Neural cell (in vitro differentiated cells): ENCODE results near the gene CFAP45. TPM values are rescaled to one million over a fixed set of nuclear protein-coding genes. Genes with fewer than 3 reads are reported as not detected.

Experiments used
- H2AFZ ChIP-seq: fragments of 200-600, 300-800 bp; sonication (generic), shearing (Covaris generic); 2 replicates; pipeline ENCODE4 v1.6.0; 2014; ENCODE audit warnings: low read depth, mild to moderate bottlenecking, antibody characterized with exemption, low read length, moderate library complexity
- H3F3A ChIP-seq: fragments of 200-600 bp; shearing (Covaris generic); 2 replicates; pipeline ENCODE4 v1.6.1; 2016; ENCODE audit warnings: mild to moderate bottlenecking, moderate library complexity, mixed read lengths, antibody characterized with exemption, low read length; ENCODE audit not compliant: insufficient read depth, poor library complexity, severe bottlenecking
- H3K27ac ChIP-seq: fragments of 200-600, 300-800 bp; sonication (generic), shearing (Covaris generic); 2 replicates; pipeline ENCODE4 v1.5.1; 2014; ENCODE audit warnings: mild to moderate bottlenecking, low read length, moderate library complexity
- H3K27me3 ChIP-seq: fragments of 300-800, 200-600 bp; sonication (generic), shearing (Covaris generic); 2 replicates; pipeline ENCODE4 v1.6.0; 2014; ENCODE audit warnings: mild to moderate bottlenecking, low read depth, low read length, moderate library complexity; ENCODE audit not compliant: insufficient read depth
- H3K36me3 ChIP-seq: fragments of 300-800, 200-600 bp; sonication (generic), shearing (Covaris generic); 2 replicates; pipeline ENCODE4 v1.5.1; 2014; ENCODE audit warnings: mild to moderate bottlenecking, antibody characterized with exemption, low read length, moderate library complexity; ENCODE audit not compliant: insufficient read depth
- H3K4me2 ChIP-seq: fragments of 300-800, 200-600 bp; sonication (generic), shearing (Covaris generic); 2 replicates; pipeline ENCODE4 v1.6.0; 2014; ENCODE audit warnings: mild to moderate bottlenecking, low read length
- H3K4me3 ChIP-seq: fragments of 300-800, 200-600 bp; sonication (generic), shearing (Covaris generic); 2 replicates; pipeline ENCODE4 v1.5.1; 2014; ENCODE audit warnings: mild to moderate bottlenecking, low read length, moderate library complexity
- H3K79me2 ChIP-seq: fragments of 200-600 bp; shearing (Covaris generic); replicated peaks from 2 replicates; pipeline ENCODE4 v1.6.0; 2014; ENCODE audit warnings: mild to moderate bottlenecking, low read length, moderate library complexity; ENCODE audit not compliant: insufficient read depth
- H3K9ac ChIP-seq: fragments of 300-800, 200-600 bp; sonication (generic), shearing (Covaris generic); 2 replicates; pipeline ENCODE4 v1.6.1; 2016; ENCODE audit warnings: mild to moderate bottlenecking, low read length, mixed read lengths
- H3K9me2 ChIP-seq: fragments of 200-600 bp; shearing (Covaris generic); 2 replicates; pipeline ENCODE4 v1.6.1; 2016; ENCODE audit warnings: mild to moderate bottlenecking, low read length, mixed read lengths; ENCODE audit not compliant: insufficient read depth
- H3K9me3 ChIP-seq: fragments of 200-600, 300-800 bp; sonication (generic), shearing (Covaris generic); 2 replicates; pipeline ENCODE4 v1.6.1; 2016; ENCODE audit warnings: mild to moderate bottlenecking, mixed run types, low read length, moderate library complexity, mixed read lengths
- H4K20me1 ChIP-seq: fragments of 200-600 bp; shearing (Covaris generic); 2 replicates; pipeline ENCODE4 v1.6.1; 2016; ENCODE audit warnings: mild to moderate bottlenecking, mixed run types; ENCODE audit not compliant: insufficient read depth
- EP300 ChIP-seq: fragments of 450-650 bp; conservative IDR thresholded peaks from 2 replicates; pipeline ENCODE4 v1.6.1; 2014; ENCODE audit warnings: antibody characterized with exemption, mild to moderate bottlenecking, moderate library complexity; ENCODE audit not compliant: poor library complexity, severe bottlenecking
- EZH2 ChIP-seq: fragments of 200-600, 300-800 bp; shearing (Covaris generic), sonication (generic); IDR thresholded peaks from 2 replicates; pipeline ENCODE4 v1.6.1; 2014; ENCODE audit warnings: antibody characterized with exemption, low read length, borderline replicate concordance, mild to moderate bottlenecking; ENCODE audit not compliant: insufficient read depth, poor library complexity, severe bottlenecking
- MXI1 ChIP-seq: fragments of 450-650 bp; conservative IDR thresholded peaks from 2 replicates; pipeline ENCODE4 v1.6.1; 2014; ENCODE audit warnings: antibody characterized with exemption, mild to moderate bottlenecking; ENCODE audit not compliant: poor library complexity, severe bottlenecking
- POLR2AphosphoS5 ChIP-seq: IDR thresholded peaks from 2 replicates; pipeline ENCODE4 v1.6.1; 2012
- RAD21 ChIP-seq: fragments of 450-650 bp; conservative IDR thresholded peaks from 2 replicates; pipeline ENCODE4 v1.6.1; 2014; ENCODE audit warnings: antibody characterized with exemption, mild to moderate bottlenecking, moderate library complexity
- SMC3 ChIP-seq: fragments of 450-650 bp; conservative IDR thresholded peaks from 2 replicates; pipeline ENCODE4 v1.6.1; 2014; ENCODE audit warnings: antibody characterized with exemption, mild to moderate bottlenecking, moderate library complexity; ENCODE audit not compliant: poor library complexity
- TAF1 ChIP-seq: IDR thresholded peaks from 2 replicates; pipeline ENCODE4 v1.6.1; 2012; ENCODE audit warnings: low read depth
- polyA plus RNA-seq: library from polyadenylated mRNA; depleted of rRNA; stranded (reverse); fragments of >200 nt; gene quantifications from 2 replicates; pipeline ENCODE4 v1.2.3, GENCODE V29; 2014
- TF ChIP-seq, protein P1 (sequence below): IDR thresholded peaks from 2 replicates; pipeline ENCODE4 v1.6.1; 2012; ENCODE audit warnings: borderline replicate concordance
- TF ChIP-seq, protein P2 (sequence below): fragments of 450-650 bp; IDR thresholded peaks from 2 replicates; pipeline ENCODE4 v1.5.1; 2014; ENCODE audit warnings: antibody characterized with exemption, mild to moderate bottlenecking, moderate library complexity; ENCODE audit not compliant: poor library complexity, severe bottlenecking

CFAP45 gene
- polyA plus RNA-seq, 1 donor from 2014 or later: 0.12 TPM

DNA sequence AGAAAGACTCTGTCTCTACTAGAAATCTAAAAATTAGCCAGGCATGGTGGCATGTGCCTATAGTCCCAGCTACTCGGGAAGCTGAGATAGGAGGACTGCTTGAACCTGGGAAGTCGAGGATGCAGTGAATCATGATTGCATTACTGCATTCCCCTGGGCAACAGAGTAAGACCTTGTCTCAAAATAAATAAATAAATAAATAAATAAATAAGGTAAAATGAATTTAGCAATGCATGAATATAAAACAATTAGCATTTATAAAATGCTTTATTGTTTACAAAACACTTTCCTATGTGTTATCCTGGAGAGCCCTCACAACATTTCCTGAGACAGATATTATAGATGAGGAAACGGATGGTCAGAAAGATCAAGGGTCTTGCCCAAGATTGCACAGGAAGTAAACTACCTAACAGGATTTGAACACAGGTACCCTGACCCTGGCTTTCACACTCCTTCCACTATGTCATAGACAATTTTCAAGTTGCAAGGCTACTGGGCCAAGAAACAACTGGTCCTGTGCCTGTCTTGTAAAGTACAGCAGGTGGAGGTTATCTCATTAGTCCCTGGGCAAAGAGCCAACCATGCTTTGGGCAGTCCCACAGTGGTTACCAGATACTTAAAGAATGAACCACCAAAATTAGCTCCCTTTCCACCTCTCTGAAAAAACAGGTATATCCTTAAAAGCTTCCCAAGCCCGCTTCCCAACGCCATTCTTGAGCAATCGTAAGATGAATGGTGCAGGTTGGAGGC lies 22.1 kb downstream of the CFAP45 start:
- H2AFZ ChIP-seq: no peak overlapping the region
- no peaks in the 10 kb centered on the region for H3K9me3 ChIP-seq
- H3K4me3 ChIP-seq: no peak overlapping the region
- no peak overlapping the region for H3K4me2 ChIP-seq
- H3K36me3 ChIP-seq: no peaks in the 10 kb centered on the region
- TF ChIP-seq MXI1: no peak
- no peak for TF ChIP-seq POLR2AphosphoS5
- TF ChIP-seq, protein P1, sequence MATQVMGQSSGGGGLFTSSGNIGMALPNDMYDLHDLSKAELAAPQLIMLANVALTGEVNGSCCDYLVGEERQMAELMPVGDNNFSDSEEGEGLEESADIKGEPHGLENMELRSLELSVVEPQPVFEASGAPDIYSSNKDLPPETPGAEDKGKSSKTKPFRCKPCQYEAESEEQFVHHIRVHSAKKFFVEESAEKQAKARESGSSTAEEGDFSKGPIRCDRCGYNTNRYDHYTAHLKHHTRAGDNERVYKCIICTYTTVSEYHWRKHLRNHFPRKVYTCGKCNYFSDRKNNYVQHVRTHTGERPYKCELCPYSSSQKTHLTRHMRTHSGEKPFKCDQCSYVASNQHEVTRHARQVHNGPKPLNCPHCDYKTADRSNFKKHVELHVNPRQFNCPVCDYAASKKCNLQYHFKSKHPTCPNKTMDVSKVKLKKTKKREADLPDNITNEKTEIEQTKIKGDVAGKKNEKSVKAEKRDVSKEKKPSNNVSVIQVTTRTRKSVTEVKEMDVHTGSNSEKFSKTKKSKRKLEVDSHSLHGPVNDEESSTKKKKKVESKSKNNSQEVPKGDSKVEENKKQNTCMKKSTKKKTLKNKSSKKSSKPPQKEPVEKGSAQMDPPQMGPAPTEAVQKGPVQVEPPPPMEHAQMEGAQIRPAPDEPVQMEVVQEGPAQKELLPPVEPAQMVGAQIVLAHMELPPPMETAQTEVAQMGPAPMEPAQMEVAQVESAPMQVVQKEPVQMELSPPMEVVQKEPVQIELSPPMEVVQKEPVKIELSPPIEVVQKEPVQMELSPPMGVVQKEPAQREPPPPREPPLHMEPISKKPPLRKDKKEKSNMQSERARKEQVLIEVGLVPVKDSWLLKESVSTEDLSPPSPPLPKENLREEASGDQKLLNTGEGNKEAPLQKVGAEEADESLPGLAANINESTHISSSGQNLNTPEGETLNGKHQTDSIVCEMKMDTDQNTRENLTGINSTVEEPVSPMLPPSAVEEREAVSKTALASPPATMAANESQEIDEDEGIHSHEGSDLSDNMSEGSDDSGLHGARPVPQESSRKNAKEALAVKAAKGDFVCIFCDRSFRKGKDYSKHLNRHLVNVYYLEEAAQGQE: no peak
- no peak for TF ChIP-seq RAD21
- TF ChIP-seq, protein P2, sequence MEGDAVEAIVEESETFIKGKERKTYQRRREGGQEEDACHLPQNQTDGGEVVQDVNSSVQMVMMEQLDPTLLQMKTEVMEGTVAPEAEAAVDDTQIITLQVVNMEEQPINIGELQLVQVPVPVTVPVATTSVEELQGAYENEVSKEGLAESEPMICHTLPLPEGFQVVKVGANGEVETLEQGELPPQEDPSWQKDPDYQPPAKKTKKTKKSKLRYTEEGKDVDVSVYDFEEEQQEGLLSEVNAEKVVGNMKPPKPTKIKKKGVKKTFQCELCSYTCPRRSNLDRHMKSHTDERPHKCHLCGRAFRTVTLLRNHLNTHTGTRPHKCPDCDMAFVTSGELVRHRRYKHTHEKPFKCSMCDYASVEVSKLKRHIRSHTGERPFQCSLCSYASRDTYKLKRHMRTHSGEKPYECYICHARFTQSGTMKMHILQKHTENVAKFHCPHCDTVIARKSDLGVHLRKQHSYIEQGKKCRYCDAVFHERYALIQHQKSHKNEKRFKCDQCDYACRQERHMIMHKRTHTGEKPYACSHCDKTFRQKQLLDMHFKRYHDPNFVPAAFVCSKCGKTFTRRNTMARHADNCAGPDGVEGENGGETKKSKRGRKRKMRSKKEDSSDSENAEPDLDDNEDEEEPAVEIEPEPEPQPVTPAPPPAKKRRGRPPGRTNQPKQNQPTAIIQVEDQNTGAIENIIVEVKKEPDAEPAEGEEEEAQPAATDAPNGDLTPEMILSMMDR: no peak
- no peak for TF ChIP-seq SMC3
- no peak for TF ChIP-seq EP300
- TF ChIP-seq TAF1: no peak
- TF ChIP-seq EZH2: no peak
- H3F3A ChIP-seq: no peaks in the 10 kb centered on the region
- H3K27me3 ChIP-seq: no peaks in the 10 kb centered on the region
- no peak overlapping the region for H3K9ac ChIP-seq
- H3K79me2 ChIP-seq: no peaks in the 10 kb centered on the region
- H3K9me2 ChIP-seq: no peaks in the 10 kb centered on the region
- no peak overlapping the region for H3K27ac ChIP-seq
- no peaks in the 10 kb centered on the region for H4K20me1 ChIP-seq

DNA sequence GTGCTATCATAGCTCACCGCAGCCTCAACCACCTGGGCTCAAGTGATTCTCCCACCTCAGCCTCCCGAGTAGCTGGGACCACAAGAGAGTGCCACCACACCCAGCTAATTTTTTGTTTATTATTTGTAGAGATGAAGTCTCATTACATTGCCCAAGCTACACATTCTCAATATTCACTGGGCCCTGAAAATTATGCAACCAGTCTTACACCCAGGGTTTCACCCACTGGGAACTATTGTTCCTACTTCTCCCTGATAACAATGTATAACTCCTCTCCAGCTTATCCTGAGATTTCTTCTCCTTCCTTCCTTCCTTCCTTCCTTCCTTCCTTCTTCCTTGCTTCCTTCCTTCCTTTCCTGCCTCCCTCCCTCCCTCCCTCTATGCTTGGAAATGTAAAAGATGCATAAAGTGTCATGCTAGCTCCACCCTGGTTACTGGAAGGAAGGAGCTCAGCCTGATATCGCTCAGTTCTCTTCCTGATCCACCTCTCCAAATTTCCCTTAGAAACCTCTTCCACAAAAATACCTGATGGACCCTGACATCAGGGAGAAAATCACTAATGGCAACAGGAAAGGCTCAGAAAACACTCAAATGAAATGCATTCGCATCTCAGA lies 26.3 kb downstream of the CFAP45 start:
- Histone ChIP-seq H3K4me3 (no peak overlapping the region), H3K27ac (no peak overlapping the region), H3K4me2 (no peak overlapping the region), H3F3A (no peaks in the 10 kb centered on the region), H2AFZ (no peak overlapping the region), H3K9me2 (no peaks in the 10 kb centered on the region), H4K20me1 (no peaks in the 10 kb centered on the region), H3K36me3 (no peaks in the 10 kb centered on the region), H3K9ac (no peak overlapping the region), H3K79me2 (no peaks in the 10 kb centered on the region), H3K9me3 (no peaks in the 10 kb centered on the region), H3K27me3 (no peaks in the 10 kb centered on the region)
- TF ChIP-seq TAF1 (no peak), EZH2 (no peak), RAD21 (no peak), POLR2AphosphoS5 (no peak), EP300 (no peak), SMC3 (no peak), MXI1 (no peak)
- TF ChIP-seq, protein P1: no peak
- TF ChIP-seq, protein P2: no peak
